ENCODE measurements around the gene NES.
A peak's percentile ranks its signal among the peaks of the same experiment; 100 is the strongest.

Gene NES

DNA sequence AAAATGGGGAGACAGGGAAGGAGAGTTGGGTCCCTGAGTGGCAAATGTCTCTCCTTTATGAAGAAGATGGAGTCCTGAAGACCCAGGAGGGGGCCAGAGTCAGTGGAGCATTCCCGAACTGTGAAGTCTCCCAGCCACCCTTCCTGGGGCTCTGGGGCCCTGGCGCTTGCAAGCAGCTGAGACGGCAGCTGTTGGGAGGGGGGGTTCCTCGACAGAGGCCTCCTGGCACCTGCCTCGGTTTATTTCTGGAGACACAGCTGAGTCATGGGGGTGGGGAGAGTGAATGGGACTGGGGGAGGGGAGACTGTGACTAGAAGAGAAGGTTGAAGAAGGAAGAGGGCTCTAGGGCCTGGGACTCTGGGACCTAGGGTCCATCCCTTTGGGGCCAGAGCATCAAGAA, 14.0 kb downstream of the NES start:
- no peak for DNase-seq (ENCODE audit: low read depth)

- DNase-seq (ENCODE audit: low read depth) = no peak
These were observed 14.5 kb downstream of the NES start for GRCh38 chr1:156662800-156663055.

DNA sequence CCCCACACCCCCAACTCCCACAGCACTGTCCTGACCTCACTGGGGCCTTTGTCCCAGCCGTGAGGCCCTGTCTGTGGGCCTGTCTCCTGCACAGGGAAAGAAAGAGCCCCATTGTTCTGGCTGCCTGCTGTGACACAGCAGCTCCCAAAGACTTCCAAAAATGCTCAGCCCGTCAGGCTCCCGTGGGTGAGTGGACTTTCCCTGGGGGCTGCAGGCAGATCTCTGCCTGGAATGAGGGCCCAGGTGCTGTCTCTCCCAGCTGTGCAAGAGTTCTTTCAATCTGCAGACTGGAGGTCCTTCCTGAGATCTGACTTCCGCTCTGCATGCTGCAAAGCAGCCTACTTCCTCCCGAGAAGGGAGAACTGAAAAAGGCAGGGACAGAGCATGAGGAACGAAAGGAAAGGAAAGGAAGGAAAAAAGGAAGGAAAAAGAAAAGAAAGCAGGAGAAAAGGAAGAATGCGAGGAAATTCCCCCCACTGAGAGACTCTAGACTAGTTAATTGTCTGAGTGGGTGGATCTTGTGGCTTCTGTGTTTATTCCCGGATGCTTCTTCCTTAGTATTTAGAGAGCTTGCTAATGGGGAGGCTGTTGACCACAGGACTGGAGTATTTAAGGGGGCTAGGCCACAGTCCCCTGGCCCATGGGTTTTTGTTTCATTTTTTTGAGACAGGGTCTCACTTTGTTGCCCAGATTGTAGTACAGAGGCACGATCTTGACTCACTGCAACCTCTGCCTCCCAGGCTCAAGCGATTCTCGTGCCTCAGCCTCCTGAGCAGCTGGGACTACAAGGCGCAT, 15.0 kb downstream of the NES start:
- DNase-seq (ENCODE audit: low read depth) = no peak

- DNase-seq (ENCODE audit: low read depth) = no peak
These were observed 16.5 kb downstream of the NES start for GRCh38 chr1:156660752-156661112.

- DNase-seq (ENCODE audit: low read depth) = peak; percentile 72
These were observed 17.0 kb downstream of the NES start for GRCh38 chr1:156659988-156660751.

GRCh38 chr1:156659661-156659987, 17.6 kb downstream of the NES start:
- no peak for DNase-seq (ENCODE audit: low read depth)

- no peak for DNase-seq (ENCODE audit: low read depth)
These were observed 18.1 kb downstream of the NES start for GRCh38 chr1:156658945-156659574.

GRCh38 chr1:156658496-156658895, 18.7 kb downstream of the NES start:
- no peak for DNase-seq (ENCODE audit: low read depth)

GRCh38 chr1:156657741-156658319, 19.4 kb downstream of the NES start:
- DNase-seq (ENCODE audit: low read depth) = no peak

DNA sequence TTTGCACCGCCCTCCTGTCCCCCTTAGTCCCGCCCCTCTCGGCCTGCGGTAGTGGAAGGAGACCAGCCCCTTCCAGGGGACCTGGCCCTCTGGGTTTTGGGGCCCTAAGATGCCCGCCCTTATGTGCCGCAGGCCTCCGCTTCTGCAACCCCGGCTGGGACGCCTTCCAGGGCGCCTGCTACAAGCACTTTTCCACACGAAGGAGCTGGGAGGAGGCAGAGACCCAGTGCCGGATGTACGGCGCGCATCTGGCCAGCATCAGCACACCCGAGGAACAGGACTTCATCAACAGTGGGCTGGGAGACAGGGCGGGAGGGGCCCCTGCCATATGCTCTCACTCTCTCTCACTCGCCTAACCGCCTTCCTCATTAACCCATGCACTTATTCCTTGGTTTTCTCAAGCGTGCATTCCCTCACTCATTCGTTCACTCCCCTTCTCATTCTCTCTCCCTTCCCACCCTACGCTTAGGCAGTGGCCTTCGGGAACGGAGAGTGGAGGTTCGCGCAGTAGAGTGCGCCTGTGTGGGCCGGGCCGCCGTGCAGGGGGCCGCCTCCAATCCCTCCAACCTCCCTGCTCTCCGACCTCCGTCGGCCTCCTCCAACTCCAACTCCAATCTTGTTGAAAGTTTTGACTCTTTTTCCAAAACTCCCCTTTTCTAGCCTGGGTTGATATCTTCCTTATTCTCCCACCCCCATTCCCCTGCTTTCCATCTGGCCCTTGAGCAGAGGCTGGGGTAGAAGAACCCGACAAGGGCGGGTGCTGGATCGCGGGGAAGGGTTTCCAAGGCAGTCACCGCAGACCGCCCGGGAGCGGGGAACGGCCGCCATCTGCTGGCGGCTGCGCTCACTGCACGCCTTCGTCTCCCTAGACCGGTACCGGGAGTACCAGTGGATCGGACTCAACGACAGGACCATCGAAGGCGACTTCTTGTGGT, 20.1 kb downstream of the NES start:
- DNase-seq (ENCODE audit: low read depth) = peak; percentile 45

- no peak for DNase-seq (ENCODE audit: low read depth)
These were observed 21.2 kb downstream of the NES start for GRCh38 chr1:156655904-156656516.

- no peak for DNase-seq (ENCODE audit: low read depth)
These were observed 21.9 kb downstream of the NES start for GRCh38 chr1:156655151-156655903.

DNA sequence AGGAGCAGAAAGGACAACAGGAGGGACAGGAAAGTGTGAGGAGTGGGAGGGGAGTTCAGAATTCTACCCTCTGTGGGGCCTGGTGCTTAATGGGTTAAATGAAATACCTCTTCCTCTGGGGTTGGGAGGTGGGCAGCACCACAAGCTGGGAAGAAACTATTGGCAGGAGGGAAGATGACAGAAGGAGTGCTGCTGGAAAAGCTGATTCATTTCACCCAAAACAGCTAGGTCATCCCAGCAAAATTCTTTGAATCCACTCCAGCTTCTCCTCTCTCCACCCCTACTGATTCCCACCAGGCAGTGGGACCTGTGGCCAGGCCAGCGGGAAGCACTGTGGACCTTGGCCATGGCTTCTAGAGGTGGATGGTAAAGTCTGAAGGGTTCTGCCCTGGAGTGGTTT, 22.5 kb downstream of the NES start:
- no peak for DNase-seq (ENCODE audit: low read depth)

- no peak for DNase-seq (ENCODE audit: low read depth)
These were observed 24.2 kb downstream of the NES start for GRCh38 chr1:156652992-156653355.

DNA sequence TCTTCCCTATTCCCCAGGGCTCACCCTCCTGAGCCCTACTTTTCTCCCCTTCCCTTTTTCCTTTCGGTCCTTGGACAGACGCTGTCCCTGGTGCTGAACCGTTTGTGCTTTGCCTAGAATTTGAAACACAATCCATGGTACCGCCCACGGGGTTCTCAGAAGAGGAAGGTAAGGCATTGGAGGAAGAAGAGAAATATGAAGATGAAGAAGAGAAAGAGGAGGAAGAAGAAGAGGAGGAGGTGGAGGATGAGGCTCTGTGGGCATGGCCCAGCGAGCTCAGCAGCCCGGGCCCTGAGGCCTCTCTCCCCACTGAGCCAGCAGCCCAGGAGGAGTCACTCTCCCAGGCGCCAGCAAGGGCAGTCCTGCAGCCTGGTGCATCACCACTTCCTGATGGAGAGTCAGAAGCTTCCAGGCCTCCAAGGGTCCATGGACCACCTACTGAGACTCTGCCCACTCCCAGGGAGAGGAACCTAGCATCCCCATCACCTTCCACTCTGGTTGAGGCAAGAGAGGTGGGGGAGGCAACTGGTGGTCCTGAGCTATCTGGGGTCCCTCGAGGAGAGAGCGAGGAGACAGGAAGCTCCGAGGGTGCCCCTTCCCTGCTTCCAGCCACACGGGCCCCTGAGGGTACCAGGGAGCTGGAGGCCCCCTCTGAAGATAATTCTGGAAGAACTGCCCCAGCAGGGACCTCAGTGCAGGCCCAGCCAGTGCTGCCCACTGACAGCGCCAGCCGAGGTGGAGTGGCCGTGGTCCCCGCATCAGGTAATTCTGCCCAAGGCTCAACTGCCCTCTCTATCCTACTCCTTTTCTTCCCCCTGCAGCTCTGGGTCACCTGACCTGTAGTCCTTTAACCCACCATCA, 24.8 kb downstream of the NES start:
- no peak for DNase-seq (ENCODE audit: low read depth)

DNA sequence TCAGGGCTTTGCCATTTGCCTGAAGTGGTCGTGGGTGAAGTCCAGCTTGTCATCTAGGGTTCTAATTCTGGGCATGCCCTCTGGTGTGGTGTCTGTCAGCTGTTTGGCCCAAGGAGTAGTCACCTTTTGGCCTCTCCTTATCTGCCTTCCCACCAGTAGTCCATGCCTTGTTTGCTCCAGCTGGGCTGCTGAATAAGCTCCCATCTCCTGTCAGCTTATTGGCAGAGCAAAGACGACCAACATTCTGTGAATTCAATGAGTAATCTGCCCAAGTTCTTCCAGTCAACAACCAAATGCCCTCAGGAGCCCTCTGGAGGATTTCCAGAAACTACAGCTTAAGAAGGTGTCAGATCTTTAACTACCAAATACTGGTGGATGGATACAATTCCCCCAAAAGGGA, 28.3 kb downstream of the NES start:
- no peak for DNase-seq (ENCODE audit: low read depth)

- no peak for DNase-seq (ENCODE audit: low read depth)
These were observed 28.7 kb downstream of the NES start for GRCh38 chr1:156648496-156648895.

DNA sequence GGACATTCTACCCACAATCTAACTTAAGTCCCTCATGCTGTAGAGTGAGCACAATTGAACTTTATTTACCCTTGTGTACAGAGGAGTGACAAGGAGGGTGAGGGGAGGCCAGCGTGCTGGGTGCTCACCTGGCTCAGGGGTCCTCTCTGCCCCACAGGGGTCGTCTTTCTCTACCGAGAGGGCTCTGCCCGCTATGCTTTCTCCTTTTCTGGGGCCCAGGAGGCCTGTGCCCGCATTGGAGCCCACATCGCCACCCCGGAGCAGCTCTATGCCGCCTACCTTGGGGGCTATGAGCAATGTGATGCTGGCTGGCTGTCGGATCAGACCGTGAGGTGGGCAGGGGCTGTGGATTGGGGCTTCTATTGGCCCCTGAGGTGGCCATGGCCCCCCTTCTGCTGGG, 29.9 kb downstream of the NES start:
- no peak for DNase-seq (ENCODE audit: low read depth)

DNA sequence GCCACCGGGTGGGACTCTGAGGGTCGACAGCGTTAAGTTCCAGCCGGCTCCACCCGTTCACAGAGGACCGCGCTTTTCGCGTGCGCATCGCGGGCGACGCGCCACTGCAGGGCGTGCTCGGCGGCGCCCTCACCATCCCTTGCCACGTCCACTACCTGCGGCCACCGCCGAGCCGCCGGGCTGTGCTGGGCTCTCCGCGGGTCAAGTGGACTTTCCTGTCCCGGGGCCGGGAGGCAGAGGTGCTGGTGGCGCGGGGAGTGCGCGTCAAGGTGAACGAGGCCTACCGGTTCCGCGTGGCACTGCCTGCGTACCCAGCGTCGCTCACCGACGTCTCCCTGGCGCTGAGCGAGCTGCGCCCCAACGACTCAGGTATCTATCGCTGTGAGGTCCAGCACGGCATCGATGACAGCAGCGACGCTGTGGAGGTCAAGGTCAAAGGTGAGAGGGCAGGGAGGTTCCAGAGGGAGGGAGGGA, 30.4 kb downstream of the NES start:
- no peak for DNase-seq (ENCODE audit: low read depth)

DNA sequence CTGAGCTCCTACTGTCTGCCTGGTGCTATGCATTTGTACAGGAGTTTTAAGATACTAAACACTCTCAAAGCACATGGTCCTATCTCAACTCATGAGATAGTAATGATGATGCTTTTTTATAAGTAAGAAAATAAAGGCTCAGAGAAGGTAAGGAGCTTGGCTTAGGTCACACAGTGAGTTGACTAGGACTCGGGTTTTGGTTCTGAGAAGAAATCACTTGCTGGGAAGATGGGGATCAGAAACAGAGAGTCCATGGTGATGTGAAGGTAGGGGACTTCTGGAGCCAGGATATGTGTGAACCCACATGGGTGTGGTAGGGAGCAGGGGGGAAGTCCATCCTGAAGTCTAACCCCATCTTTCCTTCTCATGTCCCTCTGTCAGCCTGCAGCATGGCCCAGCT, 31.5 kb downstream of the NES start:
- no peak for DNase-seq (ENCODE audit: low read depth)
